H1 (cell line): ENCODE measurements around the gene KIAA1671.

Experiments
- CBX8 ChIP-seq: fragments of 300-800, 300-1000 bp; sonication (generic); IDR thresholded peaks from 2 replicates; pipeline ENCODE4 v1.7.1; 2016; ENCODE audit warnings: low read depth, low read length, borderline replicate concordance
- CEBPB ChIP-seq: IDR thresholded peaks from 2 replicates; pipeline ENCODE4 v1.6.1; 2012; ENCODE audit warnings: low read depth, low read length
- EGR1 ChIP-seq: IDR thresholded peaks from 2 replicates; pipeline ENCODE4 v1.6.1; 2011; ENCODE audit warnings: low read depth, low read length, borderline replicate concordance
- GABPA ChIP-seq: IDR thresholded peaks from 2 replicates; pipeline ENCODE4 v1.6.1; 2011; ENCODE audit warnings: mild to moderate bottlenecking, low read length, moderate library complexity, borderline replicate concordance; ENCODE audit not compliant: insufficient read depth
- HDAC2 ChIP-seq, 2 experiments: fragments of 300-600 bp in 1 of 2; sonication (generic) in 1 of 2; IDR thresholded peaks; 2 replicates each; pipeline ENCODE4 v1.6.1; 2011 to 2012; ENCODE audit warnings: low read depth in 2 of 2, low read length in 2 of 2, mild to moderate bottlenecking in 2 of 2, moderate library complexity in 2 of 2, borderline replicate concordance in 1 of 2, inconsistent platforms in 1 of 2
- POLR2A ChIP-seq, 2 experiments: IDR thresholded peaks; 1 replicate in 1 of 2; 2 replicates in 1 of 2; pipeline ENCODE4 v1.6.1; 2011; ENCODE audit warnings: low read depth in 2 of 2, low read length in 2 of 2, mild to moderate bottlenecking in 2 of 2; ENCODE audit errors: control extremely low read depth in 1 of 2
- POLR2AphosphoS5 ChIP-seq: IDR thresholded peaks from 2 replicates; pipeline ENCODE4 v1.6.1; 2011; ENCODE audit warnings: low read depth, low read length
- SP1 ChIP-seq: IDR thresholded peaks from 2 replicates; pipeline ENCODE4 v1.6.1; 2011; ENCODE audit warnings: low read depth, low read length
- TAF1 ChIP-seq: IDR thresholded peaks from 2 replicates; pipeline ENCODE4 v1.6.1; 2011; ENCODE audit warnings: mild to moderate bottlenecking, low read depth, low read length
- YY1 ChIP-seq: IDR thresholded peaks from 2 replicates; pipeline ENCODE4 v1.6.1; 2011; ENCODE audit warnings: low read depth, mild to moderate bottlenecking, low read length
- TF ChIP-seq, protein P1 (sequence below), 3 experiments: IDR thresholded peaks; 1 replicate in 2 of 3; 2 replicates in 1 of 3; pipeline versions ENCODE4 v1.5.1 to v1.6.1; 2011; ENCODE audit warnings: low read length in 3 of 3, mild to moderate bottlenecking in 3 of 3, inconsistent platforms in 2 of 3, low read depth in 1 of 3, moderate library complexity in 1 of 3; ENCODE audit not compliant: insufficient read depth in 1 of 3; ENCODE audit errors: control extremely low read depth in 1 of 3
- TF ChIP-seq, protein P2 (sequence below): IDR thresholded peaks from 2 replicates; pipeline ENCODE4 v1.6.1; 2012; ENCODE audit warnings: inconsistent platforms
- TF ChIP-seq, protein P3 (sequence below): IDR thresholded peaks from 2 replicates; pipeline ENCODE4 v1.6.1; 2012; ENCODE audit warnings: low read length, inconsistent platforms

DNA sequence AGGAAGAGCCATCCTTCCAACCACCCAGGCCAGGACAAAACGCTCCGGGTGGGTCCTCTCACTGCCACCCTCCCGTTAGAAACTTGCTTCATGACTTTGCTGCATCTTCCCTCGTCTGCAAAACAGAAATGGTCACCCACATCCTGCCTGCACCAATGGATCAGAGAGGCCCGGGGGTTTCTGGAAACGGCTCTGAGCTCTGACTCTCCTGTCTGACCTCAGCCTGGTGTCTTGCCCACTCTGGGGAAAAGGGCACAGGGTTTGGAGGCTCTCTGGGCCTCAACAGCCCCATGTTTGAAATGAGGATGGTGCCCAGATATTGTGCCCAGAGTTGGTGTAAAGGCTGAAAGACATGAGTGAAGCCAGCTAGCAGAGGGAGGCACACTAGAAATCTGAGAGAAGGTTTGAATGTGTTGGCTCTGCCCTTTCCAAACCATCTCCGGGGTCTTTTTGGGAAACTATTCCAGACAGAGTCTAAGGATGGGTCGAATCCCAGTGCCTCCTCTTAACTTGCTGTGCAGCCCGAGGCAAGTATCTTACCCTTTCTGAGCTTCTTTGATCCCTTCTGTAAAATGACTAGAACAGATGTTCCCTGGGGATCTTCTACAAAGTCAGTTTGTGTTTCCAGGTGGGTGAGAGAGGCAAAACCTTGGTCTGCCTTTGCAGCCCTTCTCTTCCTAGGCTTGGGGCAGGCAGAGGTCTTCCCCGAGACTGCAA is 249.2 kb downstream of the KIAA1671 start:
- TF ChIP-seq POLR2AphosphoS5, result no peak
- TF ChIP-seq, protein P1, sequence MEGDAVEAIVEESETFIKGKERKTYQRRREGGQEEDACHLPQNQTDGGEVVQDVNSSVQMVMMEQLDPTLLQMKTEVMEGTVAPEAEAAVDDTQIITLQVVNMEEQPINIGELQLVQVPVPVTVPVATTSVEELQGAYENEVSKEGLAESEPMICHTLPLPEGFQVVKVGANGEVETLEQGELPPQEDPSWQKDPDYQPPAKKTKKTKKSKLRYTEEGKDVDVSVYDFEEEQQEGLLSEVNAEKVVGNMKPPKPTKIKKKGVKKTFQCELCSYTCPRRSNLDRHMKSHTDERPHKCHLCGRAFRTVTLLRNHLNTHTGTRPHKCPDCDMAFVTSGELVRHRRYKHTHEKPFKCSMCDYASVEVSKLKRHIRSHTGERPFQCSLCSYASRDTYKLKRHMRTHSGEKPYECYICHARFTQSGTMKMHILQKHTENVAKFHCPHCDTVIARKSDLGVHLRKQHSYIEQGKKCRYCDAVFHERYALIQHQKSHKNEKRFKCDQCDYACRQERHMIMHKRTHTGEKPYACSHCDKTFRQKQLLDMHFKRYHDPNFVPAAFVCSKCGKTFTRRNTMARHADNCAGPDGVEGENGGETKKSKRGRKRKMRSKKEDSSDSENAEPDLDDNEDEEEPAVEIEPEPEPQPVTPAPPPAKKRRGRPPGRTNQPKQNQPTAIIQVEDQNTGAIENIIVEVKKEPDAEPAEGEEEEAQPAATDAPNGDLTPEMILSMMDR (IDR thresholded peaks at IDR 0.05; ENCODE audit: control extremely low read depth in 1 of 3, insufficient read depth in 1 of 3, low read depth in 1 of 3, low read length in 3 of 3), result no peak
- TF ChIP-seq YY1, result no peak
- no peak for TF ChIP-seq TAF1
- TF ChIP-seq POLR2A (IDR thresholded peaks at IDR 0.05; ENCODE audit: control extremely low read depth in 1 of 2, low read depth in 2 of 2, low read length in 2 of 2), result no peak
- TF ChIP-seq HDAC2 (IDR thresholded peaks at IDR 0.05; ENCODE audit: borderline replicate concordance in 1 of 2, low read depth in 2 of 2, low read length in 2 of 2), result no peak
- TF ChIP-seq, protein P2, sequence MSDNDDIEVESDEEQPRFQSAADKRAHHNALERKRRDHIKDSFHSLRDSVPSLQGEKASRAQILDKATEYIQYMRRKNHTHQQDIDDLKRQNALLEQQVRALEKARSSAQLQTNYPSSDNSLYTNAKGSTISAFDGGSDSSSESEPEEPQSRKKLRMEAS, result no peak
- TF ChIP-seq, protein P3, sequence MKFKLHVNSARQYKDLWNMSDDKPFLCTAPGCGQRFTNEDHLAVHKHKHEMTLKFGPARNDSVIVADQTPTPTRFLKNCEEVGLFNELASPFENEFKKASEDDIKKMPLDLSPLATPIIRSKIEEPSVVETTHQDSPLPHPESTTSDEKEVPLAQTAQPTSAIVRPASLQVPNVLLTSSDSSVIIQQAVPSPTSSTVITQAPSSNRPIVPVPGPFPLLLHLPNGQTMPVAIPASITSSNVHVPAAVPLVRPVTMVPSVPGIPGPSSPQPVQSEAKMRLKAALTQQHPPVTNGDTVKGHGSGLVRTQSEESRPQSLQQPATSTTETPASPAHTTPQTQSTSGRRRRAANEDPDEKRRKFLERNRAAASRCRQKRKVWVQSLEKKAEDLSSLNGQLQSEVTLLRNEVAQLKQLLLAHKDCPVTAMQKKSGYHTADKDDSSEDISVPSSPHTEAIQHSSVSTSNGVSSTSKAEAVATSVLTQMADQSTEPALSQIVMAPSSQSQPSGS, result no peak
- no peak for TF ChIP-seq GABPA
- TF ChIP-seq EGR1, result no peak
- no peak for TF ChIP-seq CEBPB
- no peak for TF ChIP-seq CBX8
- TF ChIP-seq SP1, result no peak
